RWPE2 (cell line): ENCODE measurements around the gene LRRC25.
"Not testable (repeated sequence)": the region's sequence is repeated elsewhere in the genome, so short reads cannot be mapped to it uniquely, and the experiment has no call there.

ENCODE experiments used
- ATAC-seq: fragments of 200-7000 bp; cut with Tn5 transposase; 3 replicates; pipeline ENCODE4 v1.9.1; 2021; ENCODE audit warnings: low read depth
- DNase-seq: peaks from one replicate; pipeline ENCODE4 v3.0.0-alpha.2; 2020; ENCODE audit warnings: low spot score
- H3K27ac ChIP-seq: fragments of 450-650 bp; 2 replicates; pipeline ENCODE4 v1.5.1; 2017; ENCODE audit warnings: mild to moderate bottlenecking; ENCODE audit not compliant: poor library complexity, severe bottlenecking
- H3K27me3 ChIP-seq: fragments of 250-450 bp; sonication (Bioruptor Pico); 2 replicates; pipeline ENCODE4 v1.5.1; 2021; ENCODE audit warnings: mild to moderate bottlenecking, moderate library complexity; ENCODE audit not compliant: insufficient read depth, poor library complexity, severe bottlenecking
- H3K36me3 ChIP-seq: fragments of 250-450 bp; sonication (Bioruptor Pico); 2 replicates; pipeline ENCODE4 v1.5.1; 2020; ENCODE audit warnings: low read depth, mild to moderate bottlenecking, moderate library complexity
- H3K4me1 ChIP-seq: fragments of 250-450 bp; sonication (Bioruptor Pico); 2 replicates; pipeline ENCODE4 v1.5.1; 2021; ENCODE audit warnings: mild to moderate bottlenecking, moderate library complexity; ENCODE audit not compliant: insufficient read depth, poor library complexity, severe bottlenecking
- H3K4me3 ChIP-seq: fragments of 250-450 bp; sonication (Bioruptor Pico); 2 replicates; pipeline ENCODE4 v1.5.1; 2021; ENCODE audit warnings: mild to moderate bottlenecking, moderate library complexity; ENCODE audit not compliant: severe bottlenecking
- H3K9me3 ChIP-seq: fragments of 250-450 bp; sonication (Bioruptor Pico); 2 replicates; pipeline ENCODE4 v1.5.1; 2021; ENCODE audit warnings: mild to moderate bottlenecking, moderate library complexity; ENCODE audit not compliant: severe bottlenecking
- CTCF ChIP-seq: fragments of 450-650 bp; IDR thresholded peaks from one replicate; pipeline ENCODE4 v1.5.1; 2017; ENCODE audit warnings: mild to moderate bottlenecking, moderate library complexity; ENCODE audit not compliant: poor library complexity, severe bottlenecking

The LRRC25 gene

GRCh38 chr19:18361646-18362045 is 35.8 kb downstream of the LRRC25 start:
- H3K4me1 ChIP-seq, result peaks cover 23% of the 10 kb centered on the region
- ATAC-seq (no peak), DNase-seq (no peak)
- H3K27ac ChIP-seq, result no peak overlapping the region
- H3K27me3 ChIP-seq, result no peaks in the 10 kb centered on the region
- no peak for TF ChIP-seq CTCF
- H3K9me3 ChIP-seq, result no peaks in the 10 kb centered on the region
- H3K4me3 ChIP-seq, result no peak overlapping the region
- H3K36me3 ChIP-seq, result peaks cover 9% of the 10 kb centered on the region

- peaks cover 10% of the 10 kb centered on the region for H3K36me3 ChIP-seq
- no peaks in the 10 kb centered on the region for H3K27me3 ChIP-seq
- no peak for TF ChIP-seq CTCF
- DNase-seq, result no peak
- ATAC-seq, result no peak
- H3K27ac ChIP-seq, result no peak overlapping the region
- H3K4me3 ChIP-seq, result no peak overlapping the region
- H3K9me3 ChIP-seq, result no peaks in the 10 kb centered on the region
- no peaks in the 10 kb centered on the region for H3K4me1 ChIP-seq
These were observed 40.4 kb downstream of the LRRC25 start for GRCh38 chr19:18357041-18357440.

- H3K9me3 ChIP-seq, H3K4me3 ChIP-seq, ATAC-seq, H3K4me1 ChIP-seq, H3K27me3 ChIP-seq, DNase-seq, H3K27ac ChIP-seq: not testable (repeated sequence)
- H3K36me3 ChIP-seq, result peaks cover 10% of the 10 kb centered on the region
These were observed 42.7 kb downstream of the LRRC25 start for GRCh38 chr19:18354743-18355142.

GRCh38 chr19:18353378-18354005 is 43.9 kb downstream of the LRRC25 start:
- ATAC-seq, result no peak
- H3K36me3 ChIP-seq, result peaks cover 10% of the 10 kb centered on the region

GRCh38 chr19:18351544-18351943 is 45.9 kb downstream of the LRRC25 start:
- H3K27ac ChIP-seq, result no peak overlapping the region
- no peak for TF ChIP-seq CTCF
- no peak overlapping the region for H3K4me3 ChIP-seq
- no peaks in the 10 kb centered on the region for H3K4me1 ChIP-seq
- H3K27me3 ChIP-seq, result no peaks in the 10 kb centered on the region
- ATAC-seq, result no peak
- H3K36me3 ChIP-seq, result no peaks in the 10 kb centered on the region; the same call in 1 of the 2 replicates
- DNase-seq, result no peak
- no peaks in the 10 kb centered on the region for H3K9me3 ChIP-seq

More at GRCh38 chr19:18353378-18354005, 43.9 kb downstream of the LRRC25 start:
- TF ChIP-seq CTCF, result no peak
- H3K27ac ChIP-seq, result no peak overlapping the region
- no peak overlapping the region for H3K4me3 ChIP-seq
- H3K9me3 ChIP-seq, result no peaks in the 10 kb centered on the region
- H3K27me3 ChIP-seq, result no peaks in the 10 kb centered on the region
- DNase-seq, result no peak
- H3K4me1 ChIP-seq, result no peaks in the 10 kb centered on the region
